T1000 (cell line): Measurements from ENCODE around the gene PEBP1.

Experiments
- DNase-seq: peaks from one replicate; lab custom pipeline; 2025; ENCODE audit warnings: mixed read lengths; lab: John Stamatoyannopoulos, UW

Gene PEBP1

DNA sequence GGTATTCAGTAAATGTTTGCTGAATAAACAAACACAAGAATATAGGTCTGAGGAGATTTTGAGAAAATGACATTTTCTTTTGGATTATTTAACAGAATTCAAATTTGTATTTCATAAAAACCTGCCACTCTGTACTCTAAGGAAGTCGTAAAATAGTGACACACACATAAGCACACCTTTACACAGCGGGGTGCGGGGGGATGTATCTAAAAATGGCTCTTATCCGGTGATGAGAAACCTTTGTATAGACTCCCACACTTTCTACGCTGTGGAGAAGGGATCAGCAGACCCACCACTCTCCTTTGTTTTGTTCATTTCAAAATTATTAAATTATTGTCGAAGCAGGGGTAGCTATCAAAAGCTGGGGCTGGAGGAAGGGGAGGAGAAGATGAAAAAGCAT lies 58.0 kb downstream of the PEBP1 start:
- no peak for DNase-seq
